HepG2 (cell line): ENCODE measurements around the gene NCOR2. TPM values are rescaled to one million over a fixed set of nuclear protein-coding genes. Genes with fewer than 3 reads are reported as not detected.

Source experiments
- ARNT2 ChIP-seq: sonication (generic); formaldehyde crosslinking; IDR thresholded peaks from 2 replicates; pipeline ENCODE4 v1.8.0; 2022; ENCODE audit warnings: mild to moderate bottlenecking, low read depth, missing genetic modification reagents, moderate library complexity
- ATF7-NPFF ChIP-seq: sonication (generic); formaldehyde crosslinking; IDR thresholded peaks from 2 replicates; pipeline ENCODE4 v1.8.1; 2023; ENCODE audit warnings: mild to moderate bottlenecking, low read depth, missing genetic modification reagents, moderate library complexity
- FOSL2 ChIP-seq: sonication (generic); formaldehyde crosslinking; IDR thresholded peaks from 2 replicates; pipeline ENCODE4 v1.4.0; 2020; ENCODE audit warnings: missing genetic modification reagents
- GFI1 ChIP-seq: sonication (generic); formaldehyde crosslinking; IDR thresholded peaks from 2 replicates; pipeline ENCODE4 v1.5.0; 2020; ENCODE audit warnings: missing genetic modification reagents, mild to moderate bottlenecking, borderline replicate concordance
- HOXA7 ChIP-seq: sonication (generic); formaldehyde crosslinking; IDR thresholded peaks from 2 replicates; pipeline ENCODE4 v1.8.1; 2022; ENCODE audit warnings: mild to moderate bottlenecking, missing genetic modification reagents, moderate library complexity
- KDM2A ChIP-seq: sonication (generic); formaldehyde crosslinking; IDR thresholded peaks from 2 replicates; pipeline ENCODE4 v1.4.0; 2020; ENCODE audit warnings: low read depth, missing genetic modification reagents, borderline replicate concordance
- MEIS1 ChIP-seq: sonication (generic); formaldehyde crosslinking; IDR thresholded peaks from 2 replicates; pipeline ENCODE4 v1.9.0; 2021; ENCODE audit warnings: mild to moderate bottlenecking, missing genetic modification reagents, moderate library complexity, borderline replicate concordance
- MTA1 ChIP-seq: sonication (generic); formaldehyde crosslinking; IDR thresholded peaks from 2 replicates; pipeline ENCODE4 v1.4.0; 2020; ENCODE audit warnings: missing genetic modification reagents, mild to moderate bottlenecking, borderline replicate concordance
- NFATC3 ChIP-seq: sonication (generic); formaldehyde crosslinking; IDR thresholded peaks from 2 replicates; pipeline ENCODE4 v1.5.1; 2020; ENCODE audit warnings: mild to moderate bottlenecking, missing genetic modification reagents
- PHF8 ChIP-seq: sonication (generic); formaldehyde crosslinking; IDR thresholded peaks from 2 replicates; pipeline ENCODE4 v1.5.0; 2020; ENCODE audit warnings: missing genetic modification reagents
- TOE1 ChIP-seq: sonication (generic); formaldehyde crosslinking; IDR thresholded peaks from 2 replicates; pipeline ENCODE4 v1.4.0; 2020; ENCODE audit warnings: mild to moderate bottlenecking, missing genetic modification reagents
- WIZ ChIP-seq: sonication (generic); formaldehyde crosslinking; IDR thresholded peaks from 2 replicates; pipeline ENCODE4 v1.5.1; 2020; ENCODE audit warnings: mild to moderate bottlenecking, missing genetic modification reagents
- ZBTB25 ChIP-seq: IDR thresholded peaks from 2 replicates; pipeline ENCODE4 v1.6.1; 2018; ENCODE audit warnings: missing genetic modification reagents
- ZNF121 ChIP-seq: sonication (generic); formaldehyde crosslinking; IDR thresholded peaks from 2 replicates; pipeline ENCODE4 v1.5.0; 2020; ENCODE audit warnings: mild to moderate bottlenecking, missing genetic modification reagents
- ZNF275 ChIP-seq: sonication (generic); formaldehyde crosslinking; IDR thresholded peaks from 2 replicates; pipeline ENCODE4 v1.8.0; 2022; ENCODE audit warnings: missing genetic modification reagents, mild to moderate bottlenecking, inconsistent platforms, borderline replicate concordance
- ZNF432 ChIP-seq: sonication (generic); formaldehyde crosslinking; IDR thresholded peaks from 2 replicates; pipeline ENCODE4 v1.5.0; 2020; ENCODE audit warnings: missing genetic modification reagents, mild to moderate bottlenecking, borderline replicate concordance
- ZNF501 ChIP-seq: sonication (generic); formaldehyde crosslinking; IDR thresholded peaks from 2 replicates; pipeline ENCODE4 v1.5.1; 2020; ENCODE audit warnings: mild to moderate bottlenecking, moderate library complexity, missing genetic modification reagents
- ZNF546 ChIP-seq: sonication (generic); formaldehyde crosslinking; conservative IDR thresholded peaks from 2 replicates; pipeline ENCODE4 v1.8.1; 2023; ENCODE audit warnings: mild to moderate bottlenecking, missing genetic modification reagents
- ZNF660 ChIP-seq: sonication (generic); formaldehyde crosslinking; IDR thresholded peaks from 2 replicates; pipeline ENCODE4 v1.5.1; 2020; ENCODE audit warnings: mild to moderate bottlenecking, low read depth, missing genetic modification reagents, borderline replicate concordance
- ZNF891 ChIP-seq: sonication (generic); formaldehyde crosslinking; IDR thresholded peaks from 2 replicates; pipeline ENCODE4 v1.5.0; 2020; ENCODE audit warnings: mild to moderate bottlenecking, missing genetic modification reagents
- ZSCAN31 ChIP-seq: sonication (generic); formaldehyde crosslinking; IDR thresholded peaks from 2 replicates; pipeline ENCODE4 v1.5.0; 2020; ENCODE audit warnings: low read depth, mild to moderate bottlenecking, missing genetic modification reagents
- ZZZ3 ChIP-seq: sonication (generic); formaldehyde crosslinking; IDR thresholded peaks from 2 replicates; pipeline ENCODE4 v1.4.0; 2020; ENCODE audit warnings: missing genetic modification reagents, mild to moderate bottlenecking, borderline replicate concordance
- polyA plus RNA-seq, 8 experiments: library from polyadenylated mRNA; depleted of rRNA in 3 of 8; stranded (reverse) in 7 of 8; unstranded in 1 of 8; fragments of >200 nt; fragmentation: Illumina TruSeq in 4 of 8; extraction: Trizol in 4 of 8; gene quantifications; 2 replicates each; pipeline versions ENCODE4 v1.2.1 to v1.2.3, GENCODE V29; 2011 to 2016; ENCODE audit warnings: low read depth in 4 of 8, missing spikeins in 1 of 8, mixed read lengths in 1 of 8; ENCODE audit not compliant: insufficient read depth in 1 of 8
- total RNA-seq, 5 experiments: library from RNA; depleted of rRNA; stranded (reverse); fragments of >200 nt; fragmentation: Illumina TruSeq; extraction: Trizol; gene quantifications; 2 replicates each; pipeline ENCODE4 v1.2.3, GENCODE V29; 2016; ENCODE audit warnings: low read depth in 1 of 5
- TF ChIP-seq, protein P1 (sequence below): sonication (generic); formaldehyde crosslinking; IDR thresholded peaks from 2 replicates; pipeline ENCODE4 v1.4.0; 2020; ENCODE audit warnings: low read depth, mild to moderate bottlenecking, missing genetic modification reagents
- TF ChIP-seq, protein P2 (sequence below): sonication (generic); formaldehyde crosslinking; conservative IDR thresholded peaks from 2 replicates; pipeline ENCODE4 v1.8.0; 2022; ENCODE audit warnings: mild to moderate bottlenecking, moderate library complexity, missing genetic modification reagents

The NCOR2 gene
- total and polyA plus RNA-seq, 2 of the 13 experiments (the other 11 are each of a cell fraction or from before 2014, with no cell fraction given): 4.5 to 5.7 TPM

- TF ChIP-seq ZNF660 (CRISPR knock-in tag): no peak
- TF ChIP-seq GFI1 (CRISPR knock-in tag): no peak
- TF ChIP-seq, protein P1, sequence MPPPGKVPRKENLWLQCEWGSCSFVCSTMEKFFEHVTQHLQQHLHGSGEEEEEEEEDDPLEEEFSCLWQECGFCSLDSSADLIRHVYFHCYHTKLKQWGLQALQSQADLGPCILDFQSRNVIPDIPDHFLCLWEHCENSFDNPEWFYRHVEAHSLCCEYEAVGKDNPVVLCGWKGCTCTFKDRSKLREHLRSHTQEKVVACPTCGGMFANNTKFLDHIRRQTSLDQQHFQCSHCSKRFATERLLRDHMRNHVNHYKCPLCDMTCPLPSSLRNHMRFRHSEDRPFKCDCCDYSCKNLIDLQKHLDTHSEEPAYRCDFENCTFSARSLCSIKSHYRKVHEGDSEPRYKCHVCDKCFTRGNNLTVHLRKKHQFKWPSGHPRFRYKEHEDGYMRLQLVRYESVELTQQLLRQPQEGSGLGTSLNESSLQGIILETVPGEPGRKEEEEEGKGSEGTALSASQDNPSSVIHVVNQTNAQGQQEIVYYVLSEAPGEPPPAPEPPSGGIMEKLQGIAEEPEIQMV (CRISPR knock-in tag): no peak
- TF ChIP-seq ZNF432 (CRISPR knock-in tag): no peak
- TF ChIP-seq ZNF501 (CRISPR knock-in tag): peak; percentile 37; the same call in 1 of the 2 replicates
- TF ChIP-seq NFATC3 (CRISPR knock-in tag): no peak
- TF ChIP-seq FOSL2 (CRISPR knock-in tag): no peak
- no peak for TF ChIP-seq ZSCAN31 (CRISPR knock-in tag)
- no peak for TF ChIP-seq ZNF275 (CRISPR knock-in tag)
- TF ChIP-seq, protein P2, sequence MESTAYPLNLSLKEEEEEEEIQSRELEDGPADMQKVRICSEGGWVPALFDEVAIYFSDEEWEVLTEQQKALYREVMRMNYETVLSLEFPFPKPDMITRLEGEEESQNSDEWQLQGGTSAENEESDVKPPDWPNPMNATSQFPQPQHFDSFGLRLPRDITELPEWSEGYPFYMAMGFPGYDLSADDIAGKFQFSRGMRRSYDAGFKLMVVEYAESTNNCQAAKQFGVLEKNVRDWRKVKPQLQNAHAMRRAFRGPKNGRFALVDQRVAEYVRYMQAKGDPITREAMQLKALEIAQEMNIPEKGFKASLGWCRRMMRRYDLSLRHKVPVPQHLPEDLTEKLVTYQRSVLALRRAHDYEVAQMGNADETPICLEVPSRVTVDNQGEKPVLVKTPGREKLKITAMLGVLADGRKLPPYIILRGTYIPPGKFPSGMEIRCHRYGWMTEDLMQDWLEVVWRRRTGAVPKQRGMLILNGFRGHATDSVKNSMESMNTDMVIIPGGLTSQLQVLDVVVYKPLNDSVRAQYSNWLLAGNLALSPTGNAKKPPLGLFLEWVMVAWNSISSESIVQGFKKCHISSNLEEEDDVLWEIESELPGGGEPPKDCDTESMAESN (CRISPR knock-in tag): peak; percentile 15; the same call in 1 of the 2 replicates
- TF ChIP-seq PHF8 (CRISPR knock-in tag): 0 out of 2 replicates have a peak, but pooled peaks have one; percentile 26
- TF ChIP-seq TOE1 (CRISPR knock-in tag): no peak
- no peak for TF ChIP-seq ZBTB25 (CRISPR knock-in tag)
- no peak for TF ChIP-seq ZZZ3
- no peak for TF ChIP-seq ARNT2
- 0 out of 2 replicates have a peak, but pooled peaks have one; percentile 42 for TF ChIP-seq MEIS1 (CRISPR knock-in tag)
- TF ChIP-seq HOXA7 (CRISPR knock-in tag): no peak
- TF ChIP-seq ZNF121: peak; percentile 11; the same call in 1 of the 2 replicates
- no peak for TF ChIP-seq WIZ (CRISPR knock-in tag)
- TF ChIP-seq MTA1 (CRISPR knock-in tag): peak; percentile 38; the same call in 1 of the 2 replicates
- 0 out of 2 replicates have a peak, but pooled peaks have one; percentile 61 for TF ChIP-seq KDM2A
- no peak for TF ChIP-seq ATF7-NPFF (CRISPR knock-in tag)
- TF ChIP-seq ZNF891 (CRISPR knock-in tag): 0 out of 2 replicates have a peak, but pooled peaks have one; percentile 38
- 0 out of 2 replicates have a peak, but pooled peaks have one; percentile 40 for TF ChIP-seq ZNF546 (CRISPR knock-in tag)
These were observed 411 bp upstream of the NCOR2 start (continued) for GRCh38 chr12:124567673-124568373.
